ENCODE measurements around the gene MUC4. TPM values are rescaled to one million over a fixed set of nuclear protein-coding genes. Genes with fewer than 3 reads are reported as not detected.

MUC4 gene
- total RNA-seq, 1 experiment from 2014 or later, result 0.36 TPM

DNA sequence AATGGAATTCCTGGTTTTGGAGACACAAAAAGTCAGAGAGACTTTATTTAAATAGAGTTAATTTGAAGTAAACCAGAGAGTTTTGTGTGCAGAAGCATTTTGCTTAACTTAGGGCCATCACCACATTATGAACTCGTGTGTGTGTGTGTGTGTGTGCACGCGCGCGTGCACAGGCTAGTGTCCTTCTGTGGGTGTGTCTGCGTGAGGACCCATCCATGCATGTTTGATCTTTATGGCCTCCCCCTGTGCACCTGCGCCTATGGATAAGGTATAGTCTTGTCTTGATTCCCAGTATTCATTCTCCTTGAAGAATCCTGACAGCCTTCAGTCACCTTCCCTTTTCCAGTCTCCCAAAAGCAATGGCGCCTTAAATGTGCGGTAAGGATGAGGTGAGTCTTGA, 65.0 kb downstream of the MUC4 start:
- peaks cover 7% of the 10 kb centered on the region for H3K4me1 Mint-ChIP-seq (ENCODE audit: low read depth, unreplicated experiment)
- H3K36me3 ChIP-seq (ENCODE audit: control insufficient read depth, insufficient read depth, low read length), result no peaks in the 10 kb centered on the region
- intact Hi-C loops (cut with micrococcal nuclease; ENCODE audit: unreplicated experiment), result no loop called here
- no peak for DNase-seq
- H3K4me3 Mint-ChIP-seq (ENCODE audit: unreplicated experiment), result no peak overlapping the region
- H3K9me3 ChIP-seq, result no peaks in the 10 kb centered on the region
- no peak overlapping the region for H3K27ac Mint-ChIP-seq (ENCODE audit: unreplicated experiment)
- no peaks in the 10 kb centered on the region for H3K9me3 Mint-ChIP-seq (ENCODE audit: unreplicated experiment)
- H3K27me3 Mint-ChIP-seq (ENCODE audit: insufficient read depth, unreplicated experiment), result peaks cover 1% of the 10 kb centered on the region
- TF ChIP-seq, protein P1, sequence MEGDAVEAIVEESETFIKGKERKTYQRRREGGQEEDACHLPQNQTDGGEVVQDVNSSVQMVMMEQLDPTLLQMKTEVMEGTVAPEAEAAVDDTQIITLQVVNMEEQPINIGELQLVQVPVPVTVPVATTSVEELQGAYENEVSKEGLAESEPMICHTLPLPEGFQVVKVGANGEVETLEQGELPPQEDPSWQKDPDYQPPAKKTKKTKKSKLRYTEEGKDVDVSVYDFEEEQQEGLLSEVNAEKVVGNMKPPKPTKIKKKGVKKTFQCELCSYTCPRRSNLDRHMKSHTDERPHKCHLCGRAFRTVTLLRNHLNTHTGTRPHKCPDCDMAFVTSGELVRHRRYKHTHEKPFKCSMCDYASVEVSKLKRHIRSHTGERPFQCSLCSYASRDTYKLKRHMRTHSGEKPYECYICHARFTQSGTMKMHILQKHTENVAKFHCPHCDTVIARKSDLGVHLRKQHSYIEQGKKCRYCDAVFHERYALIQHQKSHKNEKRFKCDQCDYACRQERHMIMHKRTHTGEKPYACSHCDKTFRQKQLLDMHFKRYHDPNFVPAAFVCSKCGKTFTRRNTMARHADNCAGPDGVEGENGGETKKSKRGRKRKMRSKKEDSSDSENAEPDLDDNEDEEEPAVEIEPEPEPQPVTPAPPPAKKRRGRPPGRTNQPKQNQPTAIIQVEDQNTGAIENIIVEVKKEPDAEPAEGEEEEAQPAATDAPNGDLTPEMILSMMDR (IDR thresholded peaks at IDR 0.05; ENCODE audit: insufficient read depth in 1 of 2, low read depth in 1 of 2, low read length in 1 of 2, severe bottlenecking in 1 of 2, unreplicated experiment in 1 of 2), result no peak
- peaks cover 6% of the 10 kb centered on the region for H3K4me1 ChIP-seq
- ChIA-PET CTCF (no interaction called here), POLR2A (no interaction called here)
- H3K4me3 ChIP-seq (ENCODE audit: low read depth, low read length), result no peak overlapping the region
- no peaks in the 10 kb centered on the region for H3K27me3 ChIP-seq (replicated peaks; ENCODE audit: control insufficient read depth, insufficient read depth, low read length)
- no TSS peak for BruUV-seq (replicated peaks)
- H3K36me3 Mint-ChIP-seq (ENCODE audit: insufficient read depth, unreplicated experiment), result no peaks in the 10 kb centered on the region

DNA sequence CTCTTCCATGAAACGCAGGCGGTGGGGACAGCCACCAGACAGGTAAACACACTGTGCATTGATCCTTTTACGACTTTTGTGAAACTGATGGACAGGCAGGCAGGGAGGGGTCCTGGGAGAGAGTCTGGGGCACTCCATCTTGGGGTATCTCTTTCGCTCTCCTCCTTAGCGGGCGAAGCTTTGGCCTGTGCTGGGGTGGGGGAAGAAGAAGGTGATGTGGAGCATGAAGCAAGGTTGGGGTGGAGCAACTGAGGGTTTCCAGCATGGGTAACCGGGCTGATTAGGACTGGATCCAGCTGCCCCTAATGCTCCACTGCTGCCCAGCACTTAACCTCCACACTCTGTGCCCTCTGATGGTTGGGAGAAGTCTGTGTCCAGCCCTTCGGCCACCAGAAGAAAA, 65.4 kb downstream of the MUC4 start:
- ChIA-PET POLR2A (no interaction called here), CTCF (no interaction called here)
- Mint-ChIP-seq H3K36me3 (ENCODE audit: insufficient read depth, unreplicated experiment) (no peaks in the 10 kb centered on the region), H3K4me3 (ENCODE audit: unreplicated experiment) (no peak overlapping the region), H3K27me3 (ENCODE audit: insufficient read depth, unreplicated experiment) (peaks cover 2% of the 10 kb centered on the region), H3K27ac (ENCODE audit: unreplicated experiment) (no peak overlapping the region), H3K9me3 (ENCODE audit: unreplicated experiment) (no peaks in the 10 kb centered on the region), H3K4me1 (ENCODE audit: low read depth, unreplicated experiment) (peaks cover 7% of the 10 kb centered on the region)
- BruUV-seq (replicated peaks), result no TSS peak
- Histone ChIP-seq H3K9me3 (no peaks in the 10 kb centered on the region), H3K36me3 (ENCODE audit: control insufficient read depth, insufficient read depth, low read length) (no peaks in the 10 kb centered on the region), H3K4me1 (peaks cover 2% of the 10 kb centered on the region; the same call in 1 of the 2 replicates), H3K4me3 (ENCODE audit: low read depth, low read length) (no peak overlapping the region), H3K27me3 (replicated peaks; ENCODE audit: control insufficient read depth, insufficient read depth, low read length) (no peaks in the 10 kb centered on the region)
- intact Hi-C loops (cut with micrococcal nuclease; ENCODE audit: unreplicated experiment), result no loop called here
- DNase-seq, result no peak
- TF ChIP-seq, protein P1 (IDR thresholded peaks at IDR 0.05; ENCODE audit: insufficient read depth in 1 of 2, low read depth in 1 of 2, low read length in 1 of 2, severe bottlenecking in 1 of 2, unreplicated experiment in 1 of 2), result no peak

DNA sequence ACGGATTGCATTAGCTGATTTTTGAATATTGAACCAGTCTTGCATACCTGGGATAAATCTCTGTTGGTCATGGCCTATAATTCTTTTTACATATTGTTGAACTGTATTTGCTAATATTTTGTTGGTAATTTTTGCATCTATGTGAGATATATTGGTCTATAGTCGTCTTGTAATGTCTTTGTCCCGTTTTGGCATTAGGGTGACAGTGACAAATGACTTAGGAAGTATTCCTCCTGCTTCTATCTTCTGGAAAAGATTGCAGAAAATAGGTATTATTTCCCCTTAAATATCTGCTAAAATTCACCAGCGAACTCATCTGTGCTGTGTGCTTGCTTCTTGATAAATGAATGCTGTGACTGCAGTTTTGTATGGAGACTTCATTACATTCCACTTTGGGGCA, 67.3 kb downstream of the MUC4 start:
- Histone ChIP-seq H3K4me3 (ENCODE audit: low read depth, low read length) (no peak overlapping the region), H3K9me3 (no peaks in the 10 kb centered on the region), H3K4me1 (no peaks in the 10 kb centered on the region), H3K27me3 (replicated peaks; ENCODE audit: control insufficient read depth, insufficient read depth, low read length) (no peaks in the 10 kb centered on the region), H3K36me3 (ENCODE audit: control insufficient read depth, insufficient read depth, low read length) (no peaks in the 10 kb centered on the region)
- H3K27me3 Mint-ChIP-seq (ENCODE audit: insufficient read depth, unreplicated experiment), result peaks cover 2% of the 10 kb centered on the region
- no peak for DNase-seq
- no peaks in the 10 kb centered on the region for H3K36me3 Mint-ChIP-seq (ENCODE audit: insufficient read depth, unreplicated experiment)
- H3K27ac Mint-ChIP-seq (ENCODE audit: unreplicated experiment), result no peak overlapping the region
- H3K9me3 Mint-ChIP-seq (ENCODE audit: unreplicated experiment), result no peaks in the 10 kb centered on the region
- H3K4me3 Mint-ChIP-seq (ENCODE audit: unreplicated experiment), result no peak overlapping the region
- intact Hi-C loops (cut with micrococcal nuclease; ENCODE audit: unreplicated experiment), result loop anchor here (1.0 kb wide), 1 partner anchor 14 kb away; no protein-coding TSS in a partner anchor
- POLR2A ChIA-PET, result interaction anchor here (0.6 kb wide), 1 partner anchor 354 kb away, joined by 5 read pairs; no protein-coding TSS in a partner anchor
- TF ChIP-seq, protein P1 (IDR thresholded peaks at IDR 0.05; ENCODE audit: insufficient read depth in 1 of 2, low read depth in 1 of 2, low read length in 1 of 2, severe bottlenecking in 1 of 2, unreplicated experiment in 1 of 2), result no peak
- no TSS peak for BruUV-seq (replicated peaks)
- CTCF ChIA-PET, result no interaction called here
- peaks cover 7% of the 10 kb centered on the region for H3K4me1 Mint-ChIP-seq (ENCODE audit: low read depth, unreplicated experiment)

Measured in Caco-2 (cell line).